ENCODE results near the gene GRK3.

GRCh38 chr22:25701056-25701780 is 136.7 kb downstream of the GRK3 start:
- TF ChIP-seq POLR2A (IDR thresholded peaks at IDR 0.05; ENCODE audit: low read length) (no peak), GATA1 (IDR thresholded peaks at IDR 0.05; ENCODE audit: low read depth, low read length) (no peak)
